ENCODE results near the gene SPHK1. TPM values are rescaled to one million over a fixed set of nuclear protein-coding genes. Genes with fewer than 3 reads are reported as not detected.

The SPHK1 gene
- total and polyA plus RNA-seq, 12 donors, result 1.7 to 20.8 (median 3.4) TPM

- H3K27me3 ChIP-seq, result peaks cover 0 to 11% (median 0%) of the 10 kb centered on the region in 7 donors
- H3K36me3 ChIP-seq, result peaks cover 0 to 55% (median 13%) of the 10 kb centered on the region in 9 donors
- ATAC-seq (no peak), DNase-seq (no peak)
- peak overlapping the region in 1 of 10 donors; percentile 2 for H3K27ac ChIP-seq
- intact Hi-C loops (cut with DNase I), result loop anchor here in 2 of 10 donors (5.0 kb wide), 2 partner anchors 37 to 87 kb away; partner anchors contain the start of gene PRPSAP1 (in 1 of the 2)
- 75 to 78% methylated on average over 16 of the region's 16 CpGs for WGBS, 2 donors
- peaks cover 10 to 37% (median 28%) of the 10 kb centered on the region in 9 donors for H3K4me1 ChIP-seq
- TF ChIP-seq, protein P1, sequence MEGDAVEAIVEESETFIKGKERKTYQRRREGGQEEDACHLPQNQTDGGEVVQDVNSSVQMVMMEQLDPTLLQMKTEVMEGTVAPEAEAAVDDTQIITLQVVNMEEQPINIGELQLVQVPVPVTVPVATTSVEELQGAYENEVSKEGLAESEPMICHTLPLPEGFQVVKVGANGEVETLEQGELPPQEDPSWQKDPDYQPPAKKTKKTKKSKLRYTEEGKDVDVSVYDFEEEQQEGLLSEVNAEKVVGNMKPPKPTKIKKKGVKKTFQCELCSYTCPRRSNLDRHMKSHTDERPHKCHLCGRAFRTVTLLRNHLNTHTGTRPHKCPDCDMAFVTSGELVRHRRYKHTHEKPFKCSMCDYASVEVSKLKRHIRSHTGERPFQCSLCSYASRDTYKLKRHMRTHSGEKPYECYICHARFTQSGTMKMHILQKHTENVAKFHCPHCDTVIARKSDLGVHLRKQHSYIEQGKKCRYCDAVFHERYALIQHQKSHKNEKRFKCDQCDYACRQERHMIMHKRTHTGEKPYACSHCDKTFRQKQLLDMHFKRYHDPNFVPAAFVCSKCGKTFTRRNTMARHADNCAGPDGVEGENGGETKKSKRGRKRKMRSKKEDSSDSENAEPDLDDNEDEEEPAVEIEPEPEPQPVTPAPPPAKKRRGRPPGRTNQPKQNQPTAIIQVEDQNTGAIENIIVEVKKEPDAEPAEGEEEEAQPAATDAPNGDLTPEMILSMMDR (IDR thresholded peaks at IDR 0.05), result peak in 2 of 9 donors; percentile 16 to 26
- no peak overlapping the region for H3K4me3 ChIP-seq
- no peaks in the 10 kb centered on the region for H3K9me3 ChIP-seq
These were observed 4.8 kb downstream of the SPHK1 start for GRCh38 chr17:76388966-76389888.

GRCh38 chr17:76390003-76390421, 5.6 kb downstream of the SPHK1 start:
- H3K9me3 ChIP-seq, result no peaks in the 10 kb centered on the region
- H3K4me1 ChIP-seq, result peaks cover 10 to 32% (median 23%) of the 10 kb centered on the region in 9 donors
- ATAC-seq, result no peak
- TF ChIP-seq, protein P1 (IDR thresholded peaks at IDR 0.05), result no peak
- WGBS, 2 donors, result 75 to 76% methylated on average over 11 of the region's 11 CpGs
- intact Hi-C loops (cut with DNase I), result loop anchor here in 1 of 10 donors (10.0 kb wide), 1 partner anchor 285 kb away; the partner anchor contains the start of gene EXOC7
- H3K4me3 ChIP-seq, result no peak overlapping the region
- H3K36me3 ChIP-seq, result peaks cover 0 to 63% (median 20%) of the 10 kb centered on the region in 9 donors
- H3K27ac ChIP-seq, result no peak overlapping the region
- H3K27me3 ChIP-seq, result peaks cover 0 to 7% (median 0%) of the 10 kb centered on the region in 7 donors
- no peak for DNase-seq

- no peaks in the 10 kb centered on the region for H3K9me3 ChIP-seq
- ATAC-seq (no peak), DNase-seq (no peak)
- intact Hi-C loops (cut with DNase I), result loop anchor here in 1 of 10 donors (10.0 kb wide), 1 partner anchor 286 kb away; the partner anchor contains the start of gene EXOC7
- no peak overlapping the region for H3K4me3 ChIP-seq
- peaks cover 0 to 76% (median 30%) of the 10 kb centered on the region in 9 donors for H3K36me3 ChIP-seq
- TF ChIP-seq, protein P1 (IDR thresholded peaks at IDR 0.05), result no peak
- peaks cover 3 to 19% (median 10%) of the 10 kb centered on the region in 9 donors for H3K4me1 ChIP-seq
- no peak overlapping the region for H3K27ac ChIP-seq
- H3K27me3 ChIP-seq, result no peaks in the 10 kb centered on the region
- WGBS, 2 donors, result 94 to 95% methylated on average over 21 of the region's 21 CpGs
These were observed 6.8 kb downstream of the SPHK1 start for GRCh38 chr17:76391200-76391715.

- H3K27me3 ChIP-seq, result no peaks in the 10 kb centered on the region
- WGBS, 2 donors, result 91 to 94% methylated on average over 10 of the region's 10 CpGs
- DNase-seq, result peak in 1 of 2 donors; percentile 0
- intact Hi-C loops (cut with DNase I), result loop anchor here in 1 of 10 donors (10.0 kb wide), 1 partner anchor 289 kb away; the partner anchor contains the start of gene EXOC7
- H3K4me3 ChIP-seq, result no peak overlapping the region
- ATAC-seq, result no peak
- H3K4me1 ChIP-seq, result peaks cover 4 to 15% (median 7%) of the 10 kb centered on the region in 9 donors
- TF ChIP-seq, protein P1 (IDR thresholded peaks at IDR 0.05), result no peak
- H3K36me3 ChIP-seq, result peaks cover 0 to 95% (median 45%) of the 10 kb centered on the region in 9 donors
- no peak overlapping the region for H3K27ac ChIP-seq
- H3K9me3 ChIP-seq, result no peaks in the 10 kb centered on the region
These were observed 9.8 kb downstream of the SPHK1 start for GRCh38 chr17:76394166-76394565.
